Stomach (tissue), 4 donors: ENCODE measurements around the gene TRABD2B.

Source experiments
- POLR2AphosphoS5 ChIP-seq, 3 donors: sonication (generic); formaldehyde crosslinking; IDR thresholded peaks; one replicate each; pipeline ENCODE4 v1.6.1; 2016; ENCODE audit warnings: antibody characterized with exemption in 3 of 3
- TF ChIP-seq, protein P1 (sequence below), 7 experiments: fragments of 450-650 bp in 4 of 7; fragments of 200-600 bp in 3 of 7; sonication (generic) in 3 of 7; IDR thresholded peaks; one replicate each; pipeline ENCODE4 v1.5.1; 2016 to 2019; ENCODE audit warnings: antibody characterized with exemption in 7 of 7, control low read depth in 2 of 7, mild to moderate bottlenecking in 1 of 7

DNA sequence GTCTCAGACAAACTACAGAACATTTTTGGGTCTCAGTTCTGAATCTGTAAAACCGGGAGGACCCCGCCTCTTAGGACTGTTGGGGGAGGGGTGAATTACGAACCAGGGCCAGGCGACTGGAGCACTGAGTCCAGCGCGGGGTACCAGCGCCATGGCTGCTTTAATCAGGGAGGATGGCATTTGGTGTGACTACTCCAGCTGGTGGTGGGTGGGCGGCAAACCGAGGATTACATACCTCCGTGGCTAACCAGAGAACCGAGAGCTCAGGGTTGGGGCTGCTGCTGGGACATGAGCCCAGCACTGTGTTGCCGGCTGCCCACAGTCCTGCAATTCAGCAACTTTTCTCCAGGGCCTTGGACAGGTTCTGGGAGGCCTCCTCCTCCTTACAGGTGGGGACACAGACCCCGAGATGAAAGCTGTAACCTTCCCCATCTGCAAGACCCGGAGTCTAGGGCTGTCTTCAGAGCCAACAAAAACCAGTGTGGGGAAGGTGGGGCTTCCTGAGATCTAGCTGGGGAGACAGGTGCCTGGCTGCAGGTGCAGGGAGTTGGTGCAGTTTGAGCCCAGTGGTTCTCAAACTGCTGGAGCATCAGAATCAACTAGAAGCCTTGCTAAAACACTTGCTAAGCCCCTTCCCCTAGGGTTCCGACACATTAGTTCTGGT, 285.9 kb downstream of the TRABD2B start:
- TF ChIP-seq POLR2AphosphoS5 (IDR thresholded peaks at IDR 0.05) = no peak
- TF ChIP-seq, protein P1, sequence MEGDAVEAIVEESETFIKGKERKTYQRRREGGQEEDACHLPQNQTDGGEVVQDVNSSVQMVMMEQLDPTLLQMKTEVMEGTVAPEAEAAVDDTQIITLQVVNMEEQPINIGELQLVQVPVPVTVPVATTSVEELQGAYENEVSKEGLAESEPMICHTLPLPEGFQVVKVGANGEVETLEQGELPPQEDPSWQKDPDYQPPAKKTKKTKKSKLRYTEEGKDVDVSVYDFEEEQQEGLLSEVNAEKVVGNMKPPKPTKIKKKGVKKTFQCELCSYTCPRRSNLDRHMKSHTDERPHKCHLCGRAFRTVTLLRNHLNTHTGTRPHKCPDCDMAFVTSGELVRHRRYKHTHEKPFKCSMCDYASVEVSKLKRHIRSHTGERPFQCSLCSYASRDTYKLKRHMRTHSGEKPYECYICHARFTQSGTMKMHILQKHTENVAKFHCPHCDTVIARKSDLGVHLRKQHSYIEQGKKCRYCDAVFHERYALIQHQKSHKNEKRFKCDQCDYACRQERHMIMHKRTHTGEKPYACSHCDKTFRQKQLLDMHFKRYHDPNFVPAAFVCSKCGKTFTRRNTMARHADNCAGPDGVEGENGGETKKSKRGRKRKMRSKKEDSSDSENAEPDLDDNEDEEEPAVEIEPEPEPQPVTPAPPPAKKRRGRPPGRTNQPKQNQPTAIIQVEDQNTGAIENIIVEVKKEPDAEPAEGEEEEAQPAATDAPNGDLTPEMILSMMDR (IDR thresholded peaks at IDR 0.05) = no peak
